Gastrocnemius medialis (tissue), 4 donors: ENCODE data around the gene SCN2B. TPM values are rescaled to one million over a fixed set of nuclear protein-coding genes. Genes with fewer than 3 reads are reported as not detected.

Experiments
- ATAC-seq, 2 donors: fragments of 150-250 bp; one replicate each; pipeline ENCODE4 v1.9.1; 2016
- DNase-seq, 2 donors: peaks; one replicate each; pipeline ENCODE4 v3.0.0-alpha.2; 2019
- H3K27ac ChIP-seq, 4 donors: fragments of 200-600 bp; sonication (generic); 1 replicate in 1 of 4; 2 replicates in 3 of 4; pipeline ENCODE4 v1.5.1; 2016 to 2018; ENCODE audit warnings: mild to moderate bottlenecking in 2 of 4, moderate library complexity in 1 of 4
- H3K27me3 ChIP-seq, 3 donors: fragments of 200-600 bp; sonication (generic) in 2 of 3; 1 replicate in 1 of 3; 2 replicates in 2 of 3; pipeline versions ENCODE4 v1.5.1 to v1.6.0; 2016 to 2019; ENCODE audit warnings: mild to moderate bottlenecking in 1 of 3, moderate library complexity in 1 of 3
- H3K36me3 ChIP-seq, 2 donors: fragments of 200-600 bp; sonication (generic) in 1 of 2; one replicate each; pipeline ENCODE4 v1.5.1; 2017 to 2018
- H3K4me1 ChIP-seq, 2 donors: fragments of 200-600 bp; sonication (generic) in 1 of 2; one replicate each; pipeline ENCODE4 v1.5.1; 2016 to 2017; ENCODE audit warnings: mild to moderate bottlenecking in 2 of 2
- H3K4me3 ChIP-seq, 4 donors: fragments of 200-600 bp; sonication (generic) in 3 of 4; 1 replicate in 1 of 4; 2 replicates in 3 of 4; pipeline ENCODE4 v1.5.1; 2016 to 2019; ENCODE audit warnings: mild to moderate bottlenecking in 2 of 4
- H3K9me3 ChIP-seq, 3 donors: fragments of 200-600 bp; sonication (generic) in 2 of 3; 1 replicate in 1 of 3; 2 replicates in 2 of 3; pipeline ENCODE4 v1.5.1; 2016 to 2019
- CTCF ChIP-seq, 5 experiments: fragments of 450-650 bp in 3 of 5; fragments of 200-600 bp in 2 of 5; sonication (generic) in 2 of 5; IDR thresholded peaks in 4 of 5; conservative IDR thresholded peaks in 1 of 5; 1 replicate in 4 of 5; 2 replicates in 1 of 5; pipeline ENCODE4 v1.5.1; 2016 to 2019; ENCODE audit warnings: antibody characterized with exemption in 5 of 5, mild to moderate bottlenecking in 3 of 5, moderate library complexity in 3 of 5
- POLR2A ChIP-seq, 2 donors: fragments of 450-650 bp; IDR thresholded peaks; one replicate each; pipeline ENCODE4 v1.6.1; 2017; ENCODE audit warnings: antibody characterized with exemption in 2 of 2, mild to moderate bottlenecking in 2 of 2, moderate library complexity in 2 of 2
- in situ Hi-C, 4 donors: fragments of 200-750 bp; cut with MboI; loops; one replicate each; pipeline versions ENCODE4 v1.15.0 to v1.8.0; 2017; ENCODE audit warnings: low sequenced_read_pairs in 4 of 4
- intact Hi-C: fragments of 100-400 bp; cut with DNase I; formaldehyde crosslinking; loops from one replicate; pipeline ENCODE4 v1.15.1; 2023; ENCODE audit warnings: low total_unique reads
- total RNA-seq, 4 donors: library from RNA; depleted of rRNA; stranded (reverse); fragments of >200 nt; gene quantifications; one replicate each; pipeline versions ENCODE4 v1.1.0 to v1.2.3, GENCODE V29; 2016

SCN2B gene
- total RNA-seq, 4 donors from 2014 or later: 0.10 to 1.9 (median 0.24) TPM; not detected in 1

GRCh38 chr11:118167253-118167652, 9.2 kb downstream of the SCN2B start:
- H3K4me1 ChIP-seq: peaks cover 5 to 15% of the 10 kb centered on the region in 2 donors
- H3K9me3 ChIP-seq: no peaks in the 10 kb centered on the region
- no peaks in the 10 kb centered on the region for H3K27me3 ChIP-seq
- in situ Hi-C loops (no loop called here), intact Hi-C loops (no loop called here)
- no peak for TF ChIP-seq CTCF (IDR thresholded peaks at IDR 0.05 in 4 of 5, conservative IDR thresholded peaks at IDR 0.05 in 1 of 5)
- no peak for TF ChIP-seq POLR2A (IDR thresholded peaks at IDR 0.05)
- DNase-seq (no peak), ATAC-seq (no peak)
- no peak overlapping the region for H3K27ac ChIP-seq
- no peaks in the 10 kb centered on the region for H3K36me3 ChIP-seq
- no peak overlapping the region for H3K4me3 ChIP-seq

GRCh38 chr11:118166641-118167040, 9.8 kb downstream of the SCN2B start:
- Histone ChIP-seq H3K27ac (no peak overlapping the region), H3K4me3 (no peak overlapping the region), H3K27me3 (no peaks in the 10 kb centered on the region), H3K9me3 (no peaks in the 10 kb centered on the region), H3K36me3 (no peaks in the 10 kb centered on the region), H3K4me1 (peaks cover 5 to 10% of the 10 kb centered on the region in 2 donors)
- ATAC-seq: no peak
- TF ChIP-seq POLR2A (IDR thresholded peaks at IDR 0.05) (no peak), CTCF (IDR thresholded peaks at IDR 0.05 in 4 of 5, conservative IDR thresholded peaks at IDR 0.05 in 1 of 5) (no peak)
- no peak for DNase-seq
- in situ Hi-C loops: no loop called here
- intact Hi-C loops: no loop called here

- H3K4me3 ChIP-seq: no peak overlapping the region
- no peaks in the 10 kb centered on the region for H3K36me3 ChIP-seq
- H3K9me3 ChIP-seq: no peaks in the 10 kb centered on the region
- no peaks in the 10 kb centered on the region for H3K27me3 ChIP-seq
- DNase-seq: no peak
- in situ Hi-C loops: no loop called here
- no peak overlapping the region for H3K27ac ChIP-seq
- no peak for ATAC-seq
- no peaks in the 10 kb centered on the region for H3K4me1 ChIP-seq
- intact Hi-C loops: no loop called here
- no peak for TF ChIP-seq POLR2A (IDR thresholded peaks at IDR 0.05)
Observed at GRCh38 chr11:118164885-118165284, 11.6 kb downstream of the SCN2B start.

- TF ChIP-seq CTCF (IDR thresholded peaks at IDR 0.05 in 4 of 5, conservative IDR thresholded peaks at IDR 0.05 in 1 of 5) (no peak), POLR2A (IDR thresholded peaks at IDR 0.05) (no peak)
- no peak for ATAC-seq
- DNase-seq: no peak
- H3K27ac ChIP-seq: no peak overlapping the region
- intact Hi-C loops: no loop called here
- H3K27me3 ChIP-seq: no peaks in the 10 kb centered on the region
- no peaks in the 10 kb centered on the region for H3K4me1 ChIP-seq
- in situ Hi-C loops: no loop called here
- no peaks in the 10 kb centered on the region for H3K9me3 ChIP-seq
- no peaks in the 10 kb centered on the region for H3K36me3 ChIP-seq
- no peak overlapping the region for H3K4me3 ChIP-seq
Observed at GRCh38 chr11:118163494-118163893, 12.9 kb downstream of the SCN2B start.

GRCh38 chr11:118162846-118163245, 13.6 kb downstream of the SCN2B start:
- no peak for TF ChIP-seq POLR2A (IDR thresholded peaks at IDR 0.05)
- TF ChIP-seq CTCF (IDR thresholded peaks at IDR 0.05 in 4 of 5, conservative IDR thresholded peaks at IDR 0.05 in 1 of 5): no peak
- intact Hi-C loops: no loop called here
- DNase-seq (no peak), ATAC-seq (no peak)
- Histone ChIP-seq H3K4me3 (no peak overlapping the region), H3K4me1 (peaks cover 0 to 2% of the 10 kb centered on the region in 2 donors), H3K27me3 (no peaks in the 10 kb centered on the region), H3K27ac (no peak overlapping the region), H3K36me3 (no peaks in the 10 kb centered on the region), H3K9me3 (no peaks in the 10 kb centered on the region)
- in situ Hi-C loops: no loop called here
